Stimulated activated CD8-positive, alpha-beta memory T cell treated with anti-CD3 and anti-CD28 coated beads, Interleukin-15, amount 100 ng/mL, for 48 hours (primary cell): ENCODE measurements around the gene CAPS.
"Not testable (repeated sequence)": the region's sequence is repeated elsewhere in the genome, so short reads cannot be mapped to it uniquely, and the experiment has no call there.

Experiments
- DNase-seq, 2 donors: peaks; one replicate each; pipeline ENCODE4 v3.0.0-alpha.2; 2020; ENCODE audit warnings: low read depth in 2 of 2

Gene CAPS

DNA sequence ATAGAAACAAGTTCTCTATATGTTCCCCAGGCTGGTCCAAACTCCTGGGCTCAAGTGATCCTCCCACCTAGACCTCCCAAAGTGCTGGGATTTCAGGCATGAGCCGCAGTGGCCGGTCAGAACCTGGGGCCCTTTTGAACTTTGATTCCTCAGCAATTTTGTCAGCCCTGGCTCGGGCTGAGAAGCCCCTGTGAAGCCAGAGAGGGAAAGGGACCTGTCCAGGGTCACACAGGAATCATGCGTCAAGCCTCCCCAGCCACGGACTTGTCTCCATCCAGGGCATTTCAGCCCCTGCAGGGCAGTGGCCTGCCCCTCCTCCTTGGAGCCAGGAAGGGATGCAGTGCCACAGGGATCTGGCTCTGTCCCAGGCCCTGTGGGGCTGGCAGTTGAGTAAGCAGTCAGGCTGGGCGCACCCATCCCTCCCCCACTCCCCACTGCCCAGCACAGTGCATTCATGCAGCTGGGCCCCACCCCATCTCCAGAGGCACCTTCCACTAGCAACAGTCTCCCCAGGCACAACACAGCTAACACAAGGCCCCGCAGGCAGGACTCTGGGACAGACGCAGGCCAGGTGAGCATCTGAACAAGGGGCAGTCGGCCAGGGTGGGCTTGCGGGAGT is at the start of gene CAPS:
CAPS (plus strand) TSS at position 516 of the 619 bp plus-strand sequence. CDS start 153 bp downstream, outside the sequence.
- DNase-seq, result no peak

DNA sequence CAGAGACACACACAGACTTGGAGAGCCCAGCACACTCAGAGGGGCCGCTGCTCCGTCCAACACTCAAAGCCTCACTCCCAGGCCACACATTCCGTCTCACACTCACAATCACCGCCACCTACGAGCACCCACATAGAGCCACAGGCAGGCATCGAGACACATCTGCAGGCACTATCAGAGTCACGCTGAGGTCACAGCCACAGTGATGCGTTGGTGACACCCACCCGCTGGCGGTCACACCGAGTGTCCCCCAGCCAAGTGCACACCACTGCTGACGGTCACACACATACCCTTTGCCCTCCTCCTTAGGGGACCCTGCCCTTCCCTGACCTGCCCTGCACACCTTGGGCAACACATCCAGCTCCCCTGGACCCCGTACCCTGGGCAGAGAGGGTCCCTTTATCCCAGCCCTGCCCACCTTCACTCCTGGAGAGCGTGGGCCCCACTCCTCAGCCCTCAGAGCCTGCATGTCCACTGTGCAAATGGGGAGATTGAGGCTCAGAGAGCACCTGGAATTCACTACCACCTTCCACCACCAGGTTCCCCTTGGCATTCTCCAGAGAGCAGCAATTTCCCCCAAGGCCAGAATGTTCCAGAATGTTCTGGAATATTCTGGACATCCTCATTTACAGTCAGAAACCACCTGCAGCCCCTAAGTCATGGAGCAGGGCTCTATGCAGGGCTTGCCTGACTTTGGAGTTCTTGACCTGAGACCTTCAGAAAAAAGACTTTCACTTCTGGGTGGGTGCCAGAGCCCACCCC is 49.1 kb upstream of the CAPS start:
- DNase-seq, result no peak

DNA sequence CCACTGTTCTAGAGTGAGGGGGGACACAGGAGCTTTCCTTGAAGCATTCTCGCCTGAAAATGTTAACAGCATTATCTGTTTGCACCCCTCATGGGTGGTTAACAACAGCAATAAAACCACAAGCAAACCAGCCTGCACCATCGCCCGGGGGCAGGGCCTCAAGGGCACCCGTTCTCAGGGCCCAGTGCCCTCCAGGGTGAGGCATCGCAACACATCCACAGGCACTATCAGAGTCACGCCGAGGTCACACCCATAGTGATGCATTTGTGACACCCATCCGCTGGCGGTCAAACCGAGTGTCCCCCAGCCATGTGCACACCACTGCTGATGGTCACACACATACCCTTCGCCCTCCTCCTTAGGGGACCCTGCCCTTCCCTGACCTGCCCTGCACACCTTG is 48.3 kb upstream of the CAPS start:
- DNase-seq, result no peak

DNA sequence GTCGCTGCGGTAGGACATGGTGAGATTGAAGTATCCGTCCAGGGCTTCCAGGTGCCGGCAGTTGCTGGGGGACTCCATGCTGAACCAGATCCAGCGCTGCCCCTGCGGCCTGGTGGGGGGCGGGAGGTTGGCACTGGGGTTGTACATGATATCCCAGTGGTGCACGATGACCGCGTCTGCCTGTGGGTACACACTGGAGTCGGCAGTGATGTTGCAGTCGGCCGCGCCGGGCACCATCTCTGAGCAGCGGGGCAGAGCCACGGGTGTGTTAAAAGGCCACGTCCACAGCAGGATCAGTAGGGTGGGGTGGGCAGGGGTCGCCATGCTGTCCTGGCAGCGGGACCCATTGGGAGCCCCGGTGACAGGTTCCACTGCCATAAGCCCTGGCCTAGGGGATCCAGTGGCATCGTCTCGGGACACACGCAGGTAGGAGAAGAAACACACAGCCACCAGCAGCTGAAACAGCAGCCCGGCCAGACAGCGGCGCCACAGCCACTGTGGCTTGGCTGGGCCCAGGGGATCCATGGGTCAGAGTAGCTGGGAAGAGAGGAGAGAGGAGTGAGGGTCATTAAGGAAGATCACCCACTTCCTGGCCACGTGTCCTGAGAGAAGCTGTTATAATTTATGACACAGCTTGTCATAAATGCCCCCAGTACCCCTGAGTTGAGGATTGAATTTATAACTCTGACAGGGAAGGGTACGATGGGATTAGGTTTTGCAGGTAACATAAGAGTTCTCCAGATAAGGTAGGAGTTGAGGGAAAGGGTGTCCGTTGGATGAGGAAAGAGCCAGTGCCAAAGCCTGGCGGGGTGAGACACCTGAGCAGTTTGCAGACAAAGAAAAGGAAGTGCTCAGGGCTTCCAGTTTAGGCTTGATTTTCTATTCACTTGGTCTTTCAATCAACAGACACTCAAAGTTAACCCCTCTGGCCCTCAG is 46.6 kb upstream of the CAPS start:
- DNase-seq, result no peak

DNA sequence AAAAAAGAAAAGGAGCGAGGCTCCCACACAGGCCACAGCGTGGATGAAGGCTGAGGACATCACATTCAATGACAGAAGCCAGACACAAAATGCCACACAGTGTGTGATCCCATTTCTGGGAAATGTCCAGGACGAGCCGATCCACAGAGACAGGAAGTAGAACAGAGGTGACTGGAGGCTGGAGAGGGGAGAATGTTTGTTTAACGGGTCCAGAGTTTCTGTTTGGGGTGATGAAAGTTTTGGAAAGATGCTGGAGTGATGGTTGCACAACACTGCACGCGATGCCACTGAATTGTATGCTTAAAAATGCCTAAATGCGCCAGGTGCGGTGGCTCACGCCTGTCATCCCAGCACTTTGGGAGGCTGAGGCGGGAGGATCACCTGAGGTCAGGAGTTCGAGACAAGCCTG is 43.1 kb upstream of the CAPS start:
- no peak for DNase-seq

DNA sequence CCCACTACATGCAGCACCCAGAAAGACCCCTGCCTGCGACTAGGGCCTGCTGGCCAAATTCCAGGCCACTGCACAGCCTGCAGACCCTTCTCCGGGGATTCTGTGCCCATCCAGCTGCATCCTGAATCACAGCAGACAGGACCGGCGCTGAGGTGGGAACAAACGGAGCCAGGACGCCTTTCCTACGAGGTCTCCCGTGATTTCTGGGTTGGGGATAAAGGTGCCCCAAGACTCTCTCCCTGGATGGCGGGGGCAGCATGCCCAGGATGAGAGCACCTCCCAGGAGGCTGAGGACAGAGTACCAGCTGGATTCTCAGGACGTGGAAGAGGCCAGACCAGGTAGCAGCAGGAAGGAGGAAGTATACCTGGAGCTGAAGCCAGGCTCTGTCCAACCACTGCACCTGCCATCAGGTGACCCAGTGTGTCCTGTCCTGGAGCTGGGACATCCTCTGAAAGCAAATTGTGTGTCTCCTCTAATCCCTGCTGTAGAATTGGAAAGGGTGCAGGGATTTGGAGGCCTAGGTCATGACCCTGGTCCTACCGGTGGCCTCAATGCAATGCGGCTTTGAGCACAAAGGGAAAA is 40.3 kb upstream of the CAPS start:
- DNase-seq, result no peak

DNA sequence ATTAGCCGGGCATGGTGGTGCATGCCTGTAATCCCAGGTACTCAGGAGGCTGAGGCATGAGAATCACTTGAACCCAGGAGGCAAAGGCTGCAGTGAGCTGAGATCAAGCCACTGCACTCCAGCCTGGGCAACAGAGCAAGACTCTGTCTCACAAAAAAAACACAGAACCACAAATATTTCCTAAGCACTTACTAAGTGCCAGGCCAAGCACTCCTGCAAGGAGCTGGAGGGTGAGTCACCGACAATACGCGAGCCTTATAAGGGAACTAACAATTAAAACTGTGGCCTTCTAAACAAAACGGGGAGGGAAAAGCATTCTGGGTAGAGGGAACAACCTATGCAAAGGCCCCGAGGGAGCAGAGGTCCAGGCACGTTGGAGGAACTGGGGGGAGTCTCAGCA is 39.6 kb upstream of the CAPS start:
- not testable (repeated sequence) for DNase-seq

DNA sequence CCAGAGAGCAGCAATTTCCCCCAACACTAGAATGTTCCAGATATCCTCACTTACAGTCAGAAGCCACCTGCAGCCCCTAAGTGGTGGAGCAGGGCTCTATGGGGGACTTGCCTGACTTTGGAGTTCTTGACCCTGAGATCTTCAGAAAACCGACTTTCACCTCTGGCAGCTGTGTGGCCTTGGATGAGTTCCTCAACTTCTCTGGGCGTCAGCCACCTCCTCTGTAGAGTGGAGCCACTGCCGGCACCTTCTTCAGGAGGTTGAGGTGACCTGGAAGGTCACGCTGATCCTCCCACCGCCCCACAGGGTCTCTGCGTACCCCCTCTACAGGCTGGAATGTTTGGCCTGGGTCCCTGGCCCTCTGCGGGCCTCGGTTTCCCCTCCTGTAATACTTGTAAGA is 36.6 kb upstream of the CAPS start:
- no peak for DNase-seq

DNA sequence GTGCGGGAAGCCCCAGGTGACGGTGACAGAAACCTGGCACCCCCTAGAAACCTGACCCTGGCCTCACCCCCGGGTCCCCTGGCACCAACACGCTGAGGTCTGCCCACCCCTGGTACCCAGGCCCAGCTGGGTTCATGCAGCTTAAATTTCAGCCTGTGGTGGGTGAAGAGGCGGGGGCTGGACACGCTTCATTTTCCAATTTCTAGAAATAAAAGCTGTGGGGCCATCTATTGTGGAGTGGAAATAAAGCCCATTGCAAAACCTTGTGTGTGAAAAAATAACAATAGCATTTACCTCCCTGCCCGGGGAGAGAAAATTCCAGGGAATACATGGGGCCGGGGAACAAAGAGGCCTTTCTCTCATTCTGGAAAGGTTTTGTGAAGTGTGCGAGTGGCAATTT is 36.2 kb upstream of the CAPS start:
- DNase-seq, result no peak

DNA sequence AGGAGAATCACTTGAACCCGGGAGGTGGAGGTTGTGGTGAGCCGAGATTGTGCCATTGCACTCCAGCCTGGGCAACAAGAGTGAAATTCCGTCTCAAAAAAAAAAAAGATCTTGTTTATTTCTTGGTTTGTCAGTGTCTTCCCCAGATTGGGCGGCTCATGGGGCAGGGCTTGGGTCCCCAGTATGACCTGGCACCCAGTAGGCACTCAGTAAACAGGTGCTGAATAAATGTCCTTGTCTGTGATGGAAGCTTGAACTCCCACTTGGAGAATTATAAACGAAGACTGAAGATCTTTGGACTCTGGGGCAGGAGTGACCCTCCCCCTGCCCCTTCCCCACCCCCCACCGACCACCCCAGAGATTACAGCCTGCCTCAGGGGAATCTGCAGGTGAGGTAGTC is 33.9 kb upstream of the CAPS start:
- no peak for DNase-seq

DNA sequence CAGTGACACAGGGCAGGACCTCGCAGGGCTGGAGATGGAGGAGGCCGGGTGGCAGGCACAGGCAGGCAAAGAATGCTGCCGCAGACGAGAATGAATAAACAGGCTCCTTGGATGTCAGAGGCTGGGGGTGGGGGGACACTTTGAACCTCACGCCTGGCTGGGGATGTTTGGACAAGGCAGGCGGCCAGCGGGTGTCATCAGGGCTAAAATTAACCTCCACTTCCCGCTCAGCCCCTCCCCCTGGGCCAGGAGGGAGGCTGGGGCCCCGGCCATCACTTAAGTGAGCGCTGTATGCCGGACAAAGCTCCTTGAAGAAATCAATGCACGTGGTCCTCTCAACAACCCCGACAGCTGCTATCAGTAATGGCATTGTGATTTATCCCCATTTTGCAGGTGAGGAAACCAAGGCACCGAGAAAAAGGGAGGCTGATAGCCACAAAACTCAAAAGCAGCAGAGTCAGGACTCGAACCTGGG is 33.4 kb upstream of the CAPS start:
- DNase-seq, result no peak

DNA sequence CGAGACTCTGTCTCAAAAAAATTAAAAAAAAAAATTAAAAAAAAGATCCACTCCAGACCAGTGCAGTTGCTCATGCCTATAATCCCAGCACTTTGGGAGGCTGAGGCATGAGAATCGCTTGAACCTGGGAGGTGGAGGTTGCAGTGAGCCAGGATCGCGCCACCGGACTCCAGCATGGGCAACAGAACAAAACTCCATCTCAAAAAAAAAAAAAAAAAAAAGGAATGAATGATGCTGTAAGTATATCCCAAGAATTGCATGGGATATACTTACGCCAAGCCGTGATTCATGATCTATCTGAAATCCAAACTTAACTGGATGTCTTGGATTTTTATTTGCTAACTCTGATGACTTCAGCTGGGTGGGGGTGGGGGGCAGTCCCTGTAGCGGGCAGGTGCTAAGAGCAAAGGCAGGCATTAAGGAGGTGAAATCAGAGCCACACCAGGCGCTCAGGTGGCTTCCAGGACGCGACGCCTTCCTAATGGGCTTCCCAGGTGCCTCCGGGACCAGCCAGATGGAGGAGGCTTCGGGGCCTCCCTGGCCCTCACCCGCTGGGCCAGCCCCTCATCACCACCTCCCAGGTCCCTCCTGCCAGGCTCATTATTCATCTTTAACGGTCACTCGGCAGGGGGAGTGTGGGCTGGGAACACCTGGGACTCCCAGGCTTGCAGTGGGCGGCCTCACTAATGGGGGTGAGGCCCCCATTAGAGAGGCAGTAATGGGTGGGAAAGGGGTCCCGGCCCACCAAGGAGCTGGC is 32.3 kb upstream of the CAPS start:
- DNase-seq, result no peak

DNA sequence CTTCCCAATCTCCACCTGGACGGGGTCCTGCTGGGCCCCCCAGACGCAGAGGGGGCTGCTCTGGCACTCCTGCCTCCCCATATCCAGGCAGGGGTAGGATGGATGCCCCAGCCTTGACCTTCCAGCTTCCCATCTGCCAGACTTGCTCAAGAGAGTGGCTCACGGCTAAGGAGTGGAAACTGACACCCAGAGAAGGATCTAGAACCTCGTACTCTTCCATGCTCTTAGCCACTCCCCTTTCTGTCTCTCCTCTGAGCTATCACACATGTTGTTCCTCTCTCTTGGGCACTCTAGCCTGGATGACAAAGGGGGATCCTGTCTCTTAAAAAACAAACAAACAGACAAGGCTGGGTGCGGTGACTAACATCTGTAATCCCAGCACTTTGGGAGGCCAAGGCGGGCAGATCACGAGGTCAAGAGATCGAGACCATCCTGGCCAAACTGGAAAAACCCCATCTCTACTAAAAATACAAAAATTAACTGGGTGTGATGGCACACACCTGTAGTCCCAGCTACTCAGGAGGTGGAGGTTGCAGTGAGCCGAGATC is 31.6 kb upstream of the CAPS start:
- DNase-seq, result no peak

DNA sequence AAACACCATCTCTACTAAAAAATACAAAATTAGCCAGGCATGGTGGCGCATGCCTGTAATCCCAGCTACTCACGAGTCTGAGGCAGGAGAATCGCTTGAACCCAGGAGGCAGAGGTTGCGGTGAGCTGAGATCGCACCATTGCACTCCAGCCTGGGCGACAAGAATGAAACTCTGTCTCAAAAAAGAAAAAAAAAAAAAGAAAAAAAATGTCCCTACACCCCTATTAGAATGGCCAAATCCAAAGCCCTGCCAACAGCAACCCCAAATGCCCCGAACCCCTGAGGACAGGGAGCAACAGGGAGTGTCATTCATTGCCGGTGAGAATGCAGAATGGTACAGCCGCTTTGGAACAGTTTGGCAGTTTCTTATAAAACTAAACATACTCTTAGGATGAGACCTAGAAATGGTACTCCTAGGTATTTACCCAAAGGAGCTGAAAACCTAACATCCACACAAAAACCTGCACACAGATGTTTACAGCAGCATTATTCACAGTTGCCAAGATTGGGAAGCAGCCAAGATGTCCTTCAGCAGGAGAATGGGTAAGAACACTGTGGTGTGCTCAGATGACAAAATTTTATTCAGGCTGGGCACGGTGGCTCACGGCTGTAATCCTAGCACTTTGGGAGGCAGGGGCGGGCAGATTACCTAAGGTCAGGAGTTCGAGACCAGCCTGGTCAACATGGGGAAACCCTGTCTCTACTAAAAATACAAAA is 30.7 kb upstream of the CAPS start:
- not testable (repeated sequence) for DNase-seq

DNA sequence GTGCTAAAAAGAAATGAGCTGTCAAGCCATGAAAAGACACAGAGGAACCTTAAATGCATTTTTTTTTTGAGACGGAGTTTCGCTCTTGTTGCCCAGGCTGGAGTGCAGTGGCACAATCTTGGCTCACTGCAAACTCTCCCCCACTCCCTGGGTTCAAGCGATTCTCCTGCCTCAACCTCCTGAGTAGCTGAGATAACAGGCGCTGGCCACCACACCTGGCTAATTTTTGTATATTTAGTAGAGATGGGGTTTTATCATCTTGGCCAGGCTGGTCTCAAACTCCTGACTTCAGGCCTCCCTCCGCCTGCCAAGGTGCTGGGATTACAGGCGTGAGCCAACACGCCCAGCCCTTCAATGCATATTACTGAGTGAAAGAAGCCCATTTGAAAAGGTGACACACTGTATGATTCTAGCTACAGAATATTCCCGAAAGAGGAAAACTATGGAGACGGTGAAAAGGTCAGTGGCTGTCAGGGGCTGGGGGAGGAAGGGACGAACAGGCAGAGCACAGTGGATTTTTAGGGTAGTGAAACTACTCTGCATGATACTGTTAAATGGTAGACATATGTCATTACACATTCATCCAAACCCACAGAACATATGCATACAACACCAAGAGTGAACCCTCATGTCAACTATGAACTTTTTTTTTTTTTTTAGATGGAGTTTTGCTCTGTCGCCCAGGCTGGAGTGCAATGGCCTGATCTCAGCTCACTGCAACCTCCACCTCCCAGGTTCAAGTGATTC is 29.8 kb upstream of the CAPS start:
- not testable (repeated sequence) for DNase-seq

DNA sequence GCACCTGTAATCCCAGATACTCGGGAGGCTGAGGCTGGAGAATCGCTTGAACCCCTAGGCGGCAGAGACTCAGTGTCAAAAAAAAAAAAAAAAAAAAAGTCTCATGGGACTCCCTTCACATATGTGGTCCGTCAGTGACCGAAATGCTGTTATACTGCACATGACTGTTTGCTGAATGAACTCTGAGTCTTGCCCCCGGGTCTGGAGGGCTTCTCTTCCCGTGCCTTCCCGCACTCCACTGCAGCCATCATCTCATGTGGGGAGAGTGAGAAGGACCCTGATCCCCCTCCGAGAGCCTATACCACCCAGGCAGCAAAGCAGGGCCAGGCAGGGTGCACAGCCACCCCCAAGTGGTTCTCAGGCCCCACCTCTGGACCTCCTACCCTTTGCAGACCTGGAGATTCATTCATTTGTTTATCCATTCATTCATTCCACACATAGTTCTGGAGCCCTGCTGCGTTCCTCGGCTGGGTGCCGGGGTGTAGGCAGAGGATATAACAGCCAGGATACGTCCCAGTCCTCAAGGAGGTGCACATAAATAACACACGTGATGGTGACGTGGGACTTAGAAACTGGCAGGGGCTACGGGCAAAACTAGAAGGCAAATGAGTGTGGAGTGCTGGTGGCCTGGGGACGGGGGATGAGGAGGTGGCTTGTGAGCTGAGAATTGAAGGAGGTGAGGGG is 24.6 kb upstream of the CAPS start:
- no peak for DNase-seq

DNA sequence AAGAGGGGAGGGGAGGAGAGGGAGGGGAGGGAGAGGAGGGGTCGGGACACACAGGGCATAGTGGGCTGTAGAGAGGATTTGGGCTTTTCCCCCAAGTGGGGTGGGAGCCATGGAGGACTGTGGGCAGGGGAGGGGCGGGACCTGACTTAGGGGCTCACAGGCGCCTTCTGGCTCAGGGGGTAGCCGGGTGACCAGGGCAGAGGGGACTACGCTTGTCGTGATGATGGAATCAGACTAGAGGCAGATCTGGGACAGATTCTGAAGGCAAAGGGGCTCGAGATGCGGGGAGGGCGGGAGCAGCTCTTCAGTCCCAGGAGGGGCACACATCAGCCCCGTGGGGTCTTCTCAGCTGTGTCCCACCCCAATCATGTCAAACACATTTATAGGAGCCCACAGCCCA is 24.0 kb upstream of the CAPS start:
- DNase-seq, result no peak

DNA sequence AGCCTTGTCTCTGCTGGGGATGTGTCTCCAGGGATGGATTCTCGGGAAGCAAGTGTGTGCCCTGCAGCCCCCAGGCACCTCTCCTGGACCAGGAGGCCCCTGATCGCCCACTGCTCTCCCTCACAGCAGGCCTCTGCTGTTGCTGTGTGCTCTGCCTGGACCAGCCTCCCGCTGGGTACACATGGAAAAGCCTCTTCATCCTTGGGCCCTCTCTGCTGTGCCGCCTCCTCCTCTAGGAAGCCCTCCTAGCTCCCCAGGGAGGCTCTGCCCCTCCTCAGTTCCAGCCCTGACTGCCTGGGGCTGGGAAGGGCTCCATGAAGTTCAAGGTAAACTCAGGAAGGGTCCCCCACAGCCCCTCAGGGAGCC is 22.5 kb upstream of the CAPS start:
- DNase-seq, result no peak
